Erythroblast (primary cell): Measurements from ENCODE around the gene TET1.

Experiments used
- GATA1 ChIP-seq: IDR thresholded peaks from 2 replicates; pipeline ENCODE4 v1.6.1; 2011; ENCODE audit warnings: low read depth, mild to moderate bottlenecking, control low read depth, low read length, moderate library complexity
- POLR2A ChIP-seq: IDR thresholded peaks from 2 replicates; pipeline ENCODE4 v1.6.1; 2011; ENCODE audit warnings: mild to moderate bottlenecking, low read length

GRCh38 chr10:68655620-68656126, 95.5 kb downstream of the TET1 start:
- TF ChIP-seq POLR2A (no peak), GATA1 (no peak)
